Rectal smooth muscle tissue (tissue), 1 donor: ENCODE data around the gene NUDCD3.

Experiments used
- H3K27ac ChIP-seq: one replicate; pipeline ENCODE4 v1.7.0; 2013; ENCODE audit warnings: low read depth, low read length, inconsistent platforms
- H3K27me3 ChIP-seq: one replicate; pipeline ENCODE4 v1.7.0; 2013; ENCODE audit warnings: low read length; ENCODE audit not compliant: control insufficient read depth, insufficient read depth
- H3K36me3 ChIP-seq: one replicate; pipeline ENCODE4 v1.7.0; 2013; ENCODE audit warnings: low read length; ENCODE audit not compliant: control insufficient read depth, insufficient read depth
- H3K4me1 ChIP-seq: one replicate; pipeline ENCODE4 v1.7.0; 2013; ENCODE audit warnings: low read length; ENCODE audit not compliant: control insufficient read depth, insufficient read depth
- H3K4me3 ChIP-seq: one replicate; pipeline ENCODE4 v1.7.0; 2013; ENCODE audit warnings: low read length
- H3K9ac ChIP-seq: one replicate; pipeline ENCODE4 v1.7.0; 2013; ENCODE audit warnings: low read length

The NUDCD3 gene

GRCh38 chr7:44386139-44386913 is 104.1 kb downstream of the NUDCD3 start:
- H3K36me3 ChIP-seq = peaks cover 25% of the 10 kb centered on the region

GRCh38 chr7:44385434-44386138 is 104.9 kb downstream of the NUDCD3 start:
- Histone ChIP-seq H3K4me3 (no peak overlapping the region), H3K9ac (no peak overlapping the region), H3K27me3 (no peaks in the 10 kb centered on the region), H3K4me1 (no peaks in the 10 kb centered on the region), H3K27ac (no peak overlapping the region), H3K36me3 (peaks cover 17% of the 10 kb centered on the region)

More at GRCh38 chr7:44386139-44386913, 104.1 kb downstream of the NUDCD3 start:
- no peak overlapping the region for H3K27ac ChIP-seq
- H3K27me3 ChIP-seq = no peaks in the 10 kb centered on the region
- H3K4me1 ChIP-seq = no peaks in the 10 kb centered on the region
- no peak overlapping the region for H3K4me3 ChIP-seq
- no peak overlapping the region for H3K9ac ChIP-seq

GRCh38 chr7:44384586-44385433 is 105.6 kb downstream of the NUDCD3 start:
- no peak overlapping the region for H3K27ac ChIP-seq
- H3K27me3 ChIP-seq = no peaks in the 10 kb centered on the region
- no peak overlapping the region for H3K9ac ChIP-seq
- H3K36me3 ChIP-seq = peaks cover 15% of the 10 kb centered on the region
- no peak overlapping the region for H3K4me3 ChIP-seq
- no peaks in the 10 kb centered on the region for H3K4me1 ChIP-seq

GRCh38 chr7:44383566-44383965 is 106.9 kb downstream of the NUDCD3 start:
- Histone ChIP-seq H3K36me3 (peaks cover 6% of the 10 kb centered on the region), H3K4me1 (no peaks in the 10 kb centered on the region), H3K9ac (no peak overlapping the region), H3K27me3 (no peaks in the 10 kb centered on the region), H3K27ac (no peak overlapping the region), H3K4me3 (no peak overlapping the region)

- Histone ChIP-seq H3K36me3 (peaks cover 5% of the 10 kb centered on the region), H3K9ac (no peak overlapping the region), H3K27ac (no peak overlapping the region), H3K27me3 (no peaks in the 10 kb centered on the region), H3K4me3 (no peak overlapping the region), H3K4me1 (no peaks in the 10 kb centered on the region)
Measured at GRCh38 chr7:44382459-44383265, 107.8 kb downstream of the NUDCD3 start.

- H3K27me3 ChIP-seq = no peaks in the 10 kb centered on the region
- no peak overlapping the region for H3K27ac ChIP-seq
- H3K9ac ChIP-seq = no peak overlapping the region
- no peak overlapping the region for H3K4me3 ChIP-seq
- H3K4me1 ChIP-seq = no peaks in the 10 kb centered on the region
- H3K36me3 ChIP-seq = peaks cover 3% of the 10 kb centered on the region
Measured at GRCh38 chr7:44381494-44382220, 108.8 kb downstream of the NUDCD3 start.

GRCh38 chr7:44380831-44381493 is 109.5 kb downstream of the NUDCD3 start:
- H3K36me3 ChIP-seq = peaks cover 3% of the 10 kb centered on the region
- no peaks in the 10 kb centered on the region for H3K4me1 ChIP-seq
- H3K27me3 ChIP-seq = no peaks in the 10 kb centered on the region
- no peak overlapping the region for H3K4me3 ChIP-seq
- no peak overlapping the region for H3K27ac ChIP-seq
- H3K9ac ChIP-seq = no peak overlapping the region

GRCh38 chr7:44380189-44380830 is 110.1 kb downstream of the NUDCD3 start:
- H3K27me3 ChIP-seq = no peaks in the 10 kb centered on the region
- H3K4me1 ChIP-seq = no peaks in the 10 kb centered on the region
- no peak overlapping the region for H3K4me3 ChIP-seq
- H3K9ac ChIP-seq = no peak overlapping the region
- H3K27ac ChIP-seq = no peak overlapping the region
- peaks cover 3% of the 10 kb centered on the region for H3K36me3 ChIP-seq

- Histone ChIP-seq H3K4me3 (no peak overlapping the region), H3K27ac (no peak overlapping the region)
Measured at GRCh38 chr7:44379366-44380188, 110.9 kb downstream of the NUDCD3 start.

GRCh38 chr7:44378744-44379143 is 111.7 kb downstream of the NUDCD3 start:
- Histone ChIP-seq H3K36me3 (no peaks in the 10 kb centered on the region), H3K27ac (no peak overlapping the region), H3K4me1 (no peaks in the 10 kb centered on the region), H3K9ac (no peak overlapping the region), H3K27me3 (peaks cover 2% of the 10 kb centered on the region), H3K4me3 (no peak overlapping the region)

More at GRCh38 chr7:44379366-44380188, 110.9 kb downstream of the NUDCD3 start:
- Histone ChIP-seq H3K9ac (no peak overlapping the region), H3K27me3 (peaks cover 2% of the 10 kb centered on the region), H3K4me1 (no peaks in the 10 kb centered on the region), H3K36me3 (no peaks in the 10 kb centered on the region)
